ENCODE data around the gene RHEX. TPM values are rescaled to one million over a fixed set of nuclear protein-coding genes. Genes with fewer than 3 reads are reported as not detected.
A peak's percentile ranks its signal among the peaks of the same experiment; 100 is the strongest.

RHEX gene
- total and polyA plus RNA-seq, 2 donors (not counting 1 experiment from before 2014, with no cell fraction given) = 1.8 to 12.8 TPM

GRCh38 chr1:206040328-206040727 is 12.6 kb upstream of the RHEX start:
- peak overlapping the region; percentile 46 for H3K4me3 Mint-ChIP-seq
- Histone ChIP-seq H3K27ac (ENCODE audit: low read length in 2 of 2) (peak overlapping the region; percentile 38 to 82), H3K4me2 (replicated peaks; ENCODE audit: low read depth, low read length, poor library complexity, severe bottlenecking) (peak overlapping the region; percentile 54), H3K4me3 (ENCODE audit: control extremely low read depth in 1 of 5, extremely low read depth in 1 of 5, insufficient read depth in 1 of 5, low read depth in 2 of 5, low read length in 4 of 5) (no peak overlapping the region), H3K27me3 (replicated peaks in 1 of 4; ENCODE audit: control extremely low read depth in 1 of 4, control insufficient read depth in 3 of 4, insufficient read depth in 4 of 4, low read length in 3 of 4) (no peaks in the 10 kb centered on the region), H3K9ac (ENCODE audit: low read length) (no peak overlapping the region), H3K36me3 (replicated peaks in 1 of 2; ENCODE audit: control extremely low read depth in 1 of 2, control insufficient read depth in 1 of 2, extremely low read depth in 1 of 2, insufficient read depth in 2 of 2, low read length in 1 of 2) (no peaks in the 10 kb centered on the region), H4K20me1 (ENCODE audit: control insufficient read depth, insufficient read depth, low read length, poor library complexity, severe bottlenecking) (no peaks in the 10 kb centered on the region), H3K4me1 (ENCODE audit: control insufficient read depth in 2 of 2, insufficient read depth in 2 of 2, low read length in 2 of 2) (peaks cover 84 to 86% of the 10 kb centered on the region in 2 donors), H2AFZ (ENCODE audit: insufficient read depth, low read depth, low read length, poor library complexity, severe bottlenecking) (peak overlapping the region; percentile 19), H3K79me2 (ENCODE audit: control insufficient read depth, insufficient read depth, low read length) (peaks cover 69% of the 10 kb centered on the region), H3K9me3 (ENCODE audit: control extremely low read depth in 1 of 3, control insufficient read depth in 2 of 3, insufficient read depth in 1 of 3, low read length in 2 of 3) (no peaks in the 10 kb centered on the region)
- DNase-seq (no peak), ATAC-seq (ENCODE audit: low read depth) (no peak)
- peak overlapping the region; percentile 95 for H3K27ac Mint-ChIP-seq
- CTCF ChIA-PET = interaction anchor here (0.7 to 2.3 kb wide), 5 partner anchors 9 to 66 kb away, joined by 3 to 14 read pairs (median 4); no protein-coding TSS in a partner anchor
- peaks cover 74% of the 10 kb centered on the region for H3K4me1 Mint-ChIP-seq
- POLR2A ChIA-PET = interaction anchor here (0.7 to 1.2 kb wide), 3 partner anchors 12 to 228 kb away, joined by 3 to 6 read pairs (median 5); no protein-coding TSS in a partner anchor
- TF ChIP-seq EZH2 (IDR thresholded peaks at IDR 0.05; ENCODE audit: borderline replicate concordance, insufficient read depth, low read depth, low read length, poor library complexity, severe bottlenecking) (no peak), CTCF (IDR thresholded peaks at IDR 0.05) (no peak)
- WGBS (ENCODE audit: insufficient coverage) = 100% methylated on average over 1 of the region's 5 CpGs
- intact Hi-C loops (cut with micrococcal nuclease) = no loop called here
- no peaks in the 10 kb centered on the region for H3K9me3 Mint-ChIP-seq (ENCODE audit: insufficient read depth)
- no peaks in the 10 kb centered on the region for H3K27me3 Mint-ChIP-seq

- H3K27me3 ChIP-seq (replicated peaks in 1 of 4; ENCODE audit: control extremely low read depth in 1 of 4, control insufficient read depth in 3 of 4, insufficient read depth in 4 of 4, low read length in 3 of 4) = no peaks in the 10 kb centered on the region
- CTCF ChIA-PET = interaction anchor here (0.7 to 9.1 kb wide), 5 partner anchors 10 to 64 kb away, joined by 3 to 122 read pairs (median 13); no protein-coding TSS in a partner anchor
- TF ChIP-seq EZH2 (IDR thresholded peaks at IDR 0.05; ENCODE audit: borderline replicate concordance, insufficient read depth, low read depth, low read length, poor library complexity, severe bottlenecking) (no peak), CTCF (IDR thresholded peaks at IDR 0.05) (no peak)
- DNase-seq = peak; percentile 81
- no peaks in the 10 kb centered on the region for H4K20me1 ChIP-seq (ENCODE audit: control insufficient read depth, insufficient read depth, low read length, poor library complexity, severe bottlenecking)
- H3K79me2 ChIP-seq (ENCODE audit: control insufficient read depth, insufficient read depth, low read length) = peaks cover 64% of the 10 kb centered on the region
- 2% methylated on average over 4 of the region's 7 CpGs for WGBS (ENCODE audit: insufficient coverage)
- no peaks in the 10 kb centered on the region for H3K27me3 Mint-ChIP-seq
- H3K4me3 ChIP-seq (ENCODE audit: control extremely low read depth in 1 of 5, extremely low read depth in 1 of 5, insufficient read depth in 1 of 5, low read depth in 2 of 5, low read length in 4 of 5) = peak overlapping the region in 2 of 5 experiments; percentile 3 to 4
- H3K27ac ChIP-seq (ENCODE audit: low read length in 2 of 2) = peak overlapping the region; percentile 72 to 82
- peak overlapping the region; percentile 42 for H2AFZ ChIP-seq (ENCODE audit: insufficient read depth, low read depth, low read length, poor library complexity, severe bottlenecking)
- H3K9me3 ChIP-seq (ENCODE audit: control extremely low read depth in 1 of 3, control insufficient read depth in 2 of 3, insufficient read depth in 1 of 3, low read length in 2 of 3) = no peaks in the 10 kb centered on the region
- no peak overlapping the region for H3K9ac ChIP-seq (ENCODE audit: low read length)
- POLR2A ChIA-PET = interaction anchor here (0.7 to 2.1 kb wide), 3 partner anchors 9 to 1011 kb away, joined by 3 to 8 read pairs (median 4); no protein-coding TSS in a partner anchor
- no peaks in the 10 kb centered on the region for H3K36me3 ChIP-seq (replicated peaks in 1 of 2; ENCODE audit: control extremely low read depth in 1 of 2, control insufficient read depth in 1 of 2, extremely low read depth in 1 of 2, insufficient read depth in 2 of 2, low read length in 1 of 2)
- intact Hi-C loops (cut with micrococcal nuclease) = loop anchor here (1.0 kb wide), 1 partner anchor 9 kb away; no protein-coding TSS in a partner anchor
- ATAC-seq (ENCODE audit: low read depth) = peak; percentile 89
- H3K4me3 Mint-ChIP-seq = peak overlapping the region; percentile 78
- peak overlapping the region; percentile 54 for H3K4me2 ChIP-seq (replicated peaks; ENCODE audit: low read depth, low read length, poor library complexity, severe bottlenecking)
- peak overlapping the region; percentile 95 for H3K27ac Mint-ChIP-seq
- peaks cover 71% of the 10 kb centered on the region for H3K4me1 Mint-ChIP-seq
- no peaks in the 10 kb centered on the region for H3K9me3 Mint-ChIP-seq (ENCODE audit: insufficient read depth)
- peaks cover 75 to 77% of the 10 kb centered on the region in 2 donors for H3K4me1 ChIP-seq (ENCODE audit: control insufficient read depth in 2 of 2, insufficient read depth in 2 of 2, low read length in 2 of 2)
Observed at GRCh38 chr1:206041640-206042039, 11.3 kb upstream of the RHEX start.
